Activated T-cell treated with anti-CD3 and anti-CD28 coated beads, Interleukin-2, amount 50 U/mL, for 48 hours (primary cell): ENCODE measurements around the gene HSPB1.

Source experiments
- DNase-seq, 2 experiments: peaks; one replicate each; pipeline ENCODE4 v3.0.0-alpha.2; 2020

HSPB1 gene

GRCh38 chr7:76336094-76336493 lies 33.6 kb downstream of the HSPB1 start:
- DNase-seq = no peak

- no peak for DNase-seq
These were observed 34.7 kb downstream of the HSPB1 start for GRCh38 chr7:76337147-76337546.

- DNase-seq = no peak
These were observed 36.0 kb downstream of the HSPB1 start for GRCh38 chr7:76338298-76339084.

- DNase-seq = no peak
These were observed 38.2 kb downstream of the HSPB1 start for GRCh38 chr7:76340617-76341131.

GRCh38 chr7:76342222-76342621 lies 39.7 kb downstream of the HSPB1 start:
- DNase-seq = no peak

- no peak for DNase-seq
These were observed 40.9 kb downstream of the HSPB1 start for GRCh38 chr7:76343294-76343930.

GRCh38 chr7:76343931-76344321 lies 41.5 kb downstream of the HSPB1 start:
- DNase-seq = no peak

GRCh38 chr7:76346097-76346496 lies 43.6 kb downstream of the HSPB1 start:
- DNase-seq = no peak

GRCh38 chr7:76346778-76347177 lies 44.3 kb downstream of the HSPB1 start:
- no peak for DNase-seq

- no peak for DNase-seq
These were observed 45.2 kb downstream of the HSPB1 start for GRCh38 chr7:76347710-76348109.

GRCh38 chr7:76349313-76349885 lies 46.9 kb downstream of the HSPB1 start:
- no peak for DNase-seq

- DNase-seq = no peak
These were observed 48.9 kb downstream of the HSPB1 start for GRCh38 chr7:76351372-76351771.

GRCh38 chr7:76352193-76352592 lies 49.7 kb downstream of the HSPB1 start:
- no peak for DNase-seq

GRCh38 chr7:76353744-76354143 lies 51.3 kb downstream of the HSPB1 start:
- no peak for DNase-seq
